OCI-LY1 (cell line): ENCODE measurements around the gene DYDC2.

Experiments
- H2AFZ ChIP-seq: fragments of 200-600 bp; sonication (generic), shearing (Covaris generic); 2 replicates; pipeline ENCODE4 v1.6.0; 2014; ENCODE audit warnings: antibody characterized with exemption, mild to moderate bottlenecking, low read length
- H3F3A ChIP-seq: fragments of 200-600 bp; sonication (generic), shearing (Covaris generic); 2 replicates; pipeline ENCODE4 v1.6.0; 2014; ENCODE audit warnings: mild to moderate bottlenecking, antibody characterized with exemption, low read length, moderate library complexity; ENCODE audit not compliant: insufficient read depth
- H3K27ac ChIP-seq: fragments of 200-600 bp; sonication (generic); 2 replicates; pipeline ENCODE4 v1.5.1; 2014; ENCODE audit warnings: low read length, mixed run types, mild to moderate bottlenecking, low read depth; ENCODE audit not compliant: poor library complexity, severe bottlenecking
- H3K27me3 ChIP-seq: fragments of 200-600 bp; sonication (generic); 2 replicates; pipeline ENCODE4 v1.6.0; 2014; ENCODE audit warnings: antibody characterized with exemption, mild to moderate bottlenecking, low read length, moderate library complexity; ENCODE audit not compliant: insufficient read depth
- H3K36me3 ChIP-seq: fragments of 200-600 bp; sonication (generic); 2 replicates; pipeline ENCODE4 v1.6.1; 2014; ENCODE audit warnings: mild to moderate bottlenecking, antibody characterized with exemption, low read length, moderate library complexity, mixed read lengths; ENCODE audit not compliant: insufficient read depth
- H3K4me1 ChIP-seq: fragments of 200-600 bp; sonication (generic); 2 replicates; pipeline ENCODE4 v1.5.1; 2014; ENCODE audit warnings: mild to moderate bottlenecking, low read length, moderate library complexity; ENCODE audit not compliant: insufficient read depth, severe bottlenecking
- H3K4me2 ChIP-seq: fragments of 200-600 bp; sonication (generic), shearing (Covaris generic); 2 replicates; pipeline ENCODE4 v1.6.1; 2014; ENCODE audit warnings: low read length
- H3K4me3 ChIP-seq: fragments of 200-600 bp; sonication (generic); 2 replicates; pipeline ENCODE4 v1.5.1; 2014; ENCODE audit warnings: low read length, low read depth, mild to moderate bottlenecking, mixed read lengths; ENCODE audit not compliant: poor library complexity, severe bottlenecking
- H3K79me2 ChIP-seq: fragments of 200-600 bp; shearing (Covaris generic); 2 replicates; pipeline ENCODE4 v1.6.1; 2016; ENCODE audit warnings: mixed run types, low read length, mixed read lengths; ENCODE audit not compliant: insufficient read depth
- H3K9ac ChIP-seq: fragments of 200-600 bp; sonication (generic), shearing (Covaris generic); 2 replicates; pipeline ENCODE4 v1.6.1; 2014; ENCODE audit warnings: mild to moderate bottlenecking, low read length, mixed read lengths
- H3K9me2 ChIP-seq: fragments of 200-600 bp; sonication (generic), shearing (Covaris generic); 2 replicates; pipeline ENCODE4 v1.6.1; 2014; ENCODE audit warnings: low read depth, mild to moderate bottlenecking, low read length, mixed read lengths
- H3K9me3 ChIP-seq: fragments of 200-600 bp; shearing (Covaris generic); 2 replicates; pipeline ENCODE4 v1.6.1; 2014; ENCODE audit warnings: low read length, mixed read lengths
- H4K20me1 ChIP-seq: fragments of 200-600 bp; sonication (generic), shearing (Covaris generic); 2 replicates; pipeline ENCODE4 v1.6.0; 2016; ENCODE audit warnings: mild to moderate bottlenecking, low read length; ENCODE audit not compliant: insufficient read depth
- CTCF ChIP-seq: fragments of 200-600 bp; sonication (generic), shearing (Covaris generic); IDR thresholded peaks from 2 replicates; pipeline ENCODE4 v1.5.1; 2017; ENCODE audit warnings: mild to moderate bottlenecking, antibody characterized with exemption, low read length, moderate library complexity, mixed read lengths
- EZH2 ChIP-seq: fragments of 200-600 bp; sonication (generic), shearing (Covaris generic); IDR thresholded peaks from 2 replicates; pipeline ENCODE4 v1.8.0; 2017; ENCODE audit warnings: borderline replicate concordance, mixed run types, mild to moderate bottlenecking, antibody characterized with exemption, low read length, moderate library complexity, mixed read lengths

Gene DYDC2

GRCh38 chr10:80390740-80391139 is 34.2 kb downstream of the DYDC2 start:
- H4K20me1 ChIP-seq, result no peaks in the 10 kb centered on the region
- no peak overlapping the region for H3K4me2 ChIP-seq
- H3F3A ChIP-seq, result no peaks in the 10 kb centered on the region
- no peak overlapping the region for H3K4me3 ChIP-seq
- H3K9me3 ChIP-seq, result no peaks in the 10 kb centered on the region
- H3K27ac ChIP-seq, result no peak overlapping the region
- H3K36me3 ChIP-seq, result no peaks in the 10 kb centered on the region
- no peaks in the 10 kb centered on the region for H3K27me3 ChIP-seq
- no peaks in the 10 kb centered on the region for H3K9me2 ChIP-seq
- H2AFZ ChIP-seq, result no peak overlapping the region
- TF ChIP-seq CTCF (no peak), EZH2 (no peak)
- no peak overlapping the region for H3K9ac ChIP-seq
- no peaks in the 10 kb centered on the region for H3K79me2 ChIP-seq
- peaks cover 6% of the 10 kb centered on the region for H3K4me1 ChIP-seq

GRCh38 chr10:80392250-80392649 is 35.7 kb downstream of the DYDC2 start:
- no peak overlapping the region for H3K27ac ChIP-seq
- H3K27me3 ChIP-seq, result no peaks in the 10 kb centered on the region
- H3F3A ChIP-seq, result no peaks in the 10 kb centered on the region
- no peak overlapping the region for H3K4me3 ChIP-seq
- no peak overlapping the region for H3K9ac ChIP-seq
- H3K9me3 ChIP-seq, result no peaks in the 10 kb centered on the region
- H3K79me2 ChIP-seq, result no peaks in the 10 kb centered on the region
- no peak overlapping the region for H3K4me2 ChIP-seq
- no peaks in the 10 kb centered on the region for H3K9me2 ChIP-seq
- H4K20me1 ChIP-seq, result no peaks in the 10 kb centered on the region
- peaks cover 6% of the 10 kb centered on the region for H3K4me1 ChIP-seq
- TF ChIP-seq CTCF, result no peak
- no peak for TF ChIP-seq EZH2
- H3K36me3 ChIP-seq, result no peaks in the 10 kb centered on the region
- no peak overlapping the region for H2AFZ ChIP-seq

- no peaks in the 10 kb centered on the region for H3K36me3 ChIP-seq
- H2AFZ ChIP-seq, result no peak overlapping the region
- no peak overlapping the region for H3K4me3 ChIP-seq
- no peaks in the 10 kb centered on the region for H3K27me3 ChIP-seq
- H3K4me1 ChIP-seq, result no peaks in the 10 kb centered on the region
- no peak overlapping the region for H3K27ac ChIP-seq
- no peak overlapping the region for H3K9ac ChIP-seq
- H3K9me2 ChIP-seq, result no peaks in the 10 kb centered on the region
- no peaks in the 10 kb centered on the region for H4K20me1 ChIP-seq
- TF ChIP-seq CTCF (no peak), EZH2 (no peak)
- no peaks in the 10 kb centered on the region for H3K9me3 ChIP-seq
- H3K79me2 ChIP-seq, result no peaks in the 10 kb centered on the region
- no peak overlapping the region for H3K4me2 ChIP-seq
- H3F3A ChIP-seq, result no peaks in the 10 kb centered on the region
These were observed 37.9 kb downstream of the DYDC2 start for GRCh38 chr10:80394358-80394916.
